ENCODE data around the gene PDE4D.

GRCh38 chr5:59040024-59040803 is 853.3 kb downstream of the PDE4D start:
- TF ChIP-seq POLR2A (IDR thresholded peaks at IDR 0.05) (no peak), CTCF (IDR thresholded peaks at IDR 0.05) (no peak)
